ENCODE data around the gene KITLG. TPM values are rescaled to one million over a fixed set of nuclear protein-coding genes. Genes with fewer than 3 reads are reported as not detected.

KITLG gene
- total RNA-seq, 1 experiment from 2014 or later = 11.7 TPM

DNA sequence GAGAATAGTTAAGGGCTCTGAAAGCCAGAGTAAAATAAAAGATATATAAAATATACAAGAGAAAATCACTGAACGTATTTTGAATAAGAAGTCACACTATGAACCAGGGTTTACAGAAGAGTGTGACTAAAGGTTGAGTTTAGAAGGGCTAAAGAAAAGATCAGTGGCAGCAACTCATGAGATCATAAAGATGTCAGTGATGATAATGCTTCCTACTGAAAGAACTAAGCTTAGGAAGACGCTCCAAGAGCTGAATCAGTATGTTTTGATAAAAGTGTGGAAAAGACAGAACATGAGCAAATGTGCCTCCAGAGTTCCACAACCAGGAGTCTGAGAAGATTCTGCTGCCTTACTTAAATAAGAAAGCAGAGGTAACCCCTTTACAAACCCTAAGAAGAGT is 74.6 kb downstream of the KITLG start:
- no peak overlapping the region for H3K4me2 ChIP-seq (ENCODE audit: insufficient read depth, insufficient read length, low read length)
- H3K9me3 ChIP-seq (ENCODE audit: control insufficient read depth, low read depth, low read length) = no peaks in the 10 kb centered on the region
- no peaks in the 10 kb centered on the region for H3K79me1 ChIP-seq (ENCODE audit: insufficient read depth, low read depth, low read length, poor library complexity, severe bottlenecking)
- H3K27me3 Mint-ChIP-seq (ENCODE audit: low read depth) = no peaks in the 10 kb centered on the region
- H2BK20ac ChIP-seq (ENCODE audit: low read depth, low read length, poor library complexity, severe bottlenecking) = no peak overlapping the region
- no peak overlapping the region for H4K5ac ChIP-seq (ENCODE audit: insufficient read length, low read depth, low read length)
- WGBS (ENCODE audit: extremely low coverage, insufficient read length, low lambda C conversion rate) = no CpG with 5 or more reads among the region's 2 CpGs
- no peak overlapping the region for H4K8ac ChIP-seq (replicated peaks; ENCODE audit: insufficient read length, low read depth, low read length)
- H2BK12ac ChIP-seq (ENCODE audit: insufficient read length, low read depth, low read length) = no peak overlapping the region
- H3K27me3 ChIP-seq (ENCODE audit: insufficient read depth, low read length) = no peaks in the 10 kb centered on the region
- H3K23me2 ChIP-seq (ENCODE audit: insufficient read length, low read depth, low read length, poor library complexity, severe bottlenecking) = no peaks in the 10 kb centered on the region
- TF ChIP-seq, protein P1, sequence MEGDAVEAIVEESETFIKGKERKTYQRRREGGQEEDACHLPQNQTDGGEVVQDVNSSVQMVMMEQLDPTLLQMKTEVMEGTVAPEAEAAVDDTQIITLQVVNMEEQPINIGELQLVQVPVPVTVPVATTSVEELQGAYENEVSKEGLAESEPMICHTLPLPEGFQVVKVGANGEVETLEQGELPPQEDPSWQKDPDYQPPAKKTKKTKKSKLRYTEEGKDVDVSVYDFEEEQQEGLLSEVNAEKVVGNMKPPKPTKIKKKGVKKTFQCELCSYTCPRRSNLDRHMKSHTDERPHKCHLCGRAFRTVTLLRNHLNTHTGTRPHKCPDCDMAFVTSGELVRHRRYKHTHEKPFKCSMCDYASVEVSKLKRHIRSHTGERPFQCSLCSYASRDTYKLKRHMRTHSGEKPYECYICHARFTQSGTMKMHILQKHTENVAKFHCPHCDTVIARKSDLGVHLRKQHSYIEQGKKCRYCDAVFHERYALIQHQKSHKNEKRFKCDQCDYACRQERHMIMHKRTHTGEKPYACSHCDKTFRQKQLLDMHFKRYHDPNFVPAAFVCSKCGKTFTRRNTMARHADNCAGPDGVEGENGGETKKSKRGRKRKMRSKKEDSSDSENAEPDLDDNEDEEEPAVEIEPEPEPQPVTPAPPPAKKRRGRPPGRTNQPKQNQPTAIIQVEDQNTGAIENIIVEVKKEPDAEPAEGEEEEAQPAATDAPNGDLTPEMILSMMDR (conservative IDR thresholded peaks at IDR 0.05) = no peak
- H2AK5ac ChIP-seq (ENCODE audit: insufficient read length, low read length) = no peak overlapping the region
- no peak overlapping the region for H3K27ac ChIP-seq (ENCODE audit: insufficient read length, low read depth, low read length)
- no peak overlapping the region for H3K4ac ChIP-seq (ENCODE audit: low read depth, low read length)
- H3K14ac ChIP-seq (ENCODE audit: insufficient read depth, low read length) = no peak overlapping the region
- H3K9me3 Mint-ChIP-seq = no peaks in the 10 kb centered on the region
- no peak overlapping the region for H3T11ph ChIP-seq (ENCODE audit: low read length)
- no peaks in the 10 kb centered on the region for H3K79me2 ChIP-seq (ENCODE audit: insufficient read depth, low read length)
- no peak overlapping the region for H3K9ac ChIP-seq (ENCODE audit: extremely low read depth, insufficient read length, low read length)
- no peak overlapping the region for H3K56ac ChIP-seq (ENCODE audit: insufficient read length, low read depth, low read length)
- H3K4me1 ChIP-seq (ENCODE audit: insufficient read depth, low read length) = no peaks in the 10 kb centered on the region
- no peak overlapping the region for H2AFZ ChIP-seq (ENCODE audit: low read length)
- no peaks in the 10 kb centered on the region for H4K20me1 ChIP-seq (ENCODE audit: control insufficient read depth, insufficient read depth, insufficient read length)
- H2BK120ac ChIP-seq (ENCODE audit: low read depth, low read length, poor library complexity, severe bottlenecking) = no peak overlapping the region
- H3K23ac ChIP-seq (ENCODE audit: insufficient read length, low read depth, low read length) = no peak overlapping the region
- DNase-seq = no peak
- no peak overlapping the region for H2BK5ac ChIP-seq (ENCODE audit: insufficient read length, low read length)
- H3K4me3 Mint-ChIP-seq = no peak overlapping the region
- peaks cover 9 to 15% of the 10 kb centered on the region in 2 experiments for H3K4me1 Mint-ChIP-seq
- H4K91ac ChIP-seq (ENCODE audit: insufficient read length, low read depth, low read length) = no peak overlapping the region
- no peak overlapping the region for H3K18ac ChIP-seq (ENCODE audit: insufficient read length, low read depth, low read length)
- no peak overlapping the region; a peak in 1 of 7 replicates for H3K27ac Mint-ChIP-seq
- no peak overlapping the region for H2BK15ac ChIP-seq (ENCODE audit: low read depth, low read length)
- peaks cover 0 to 11% (median 0%) of the 10 kb centered on the region in 3 experiments; a peak in 2 of 7 replicates for H3K36me3 Mint-ChIP-seq (ENCODE audit: insufficient read depth in 1 of 3, low read depth in 3 of 3)

Data from H9 (cell line).